IMR-90 (cell line): ENCODE results near the gene SRSF3. TPM values are rescaled to one million over a fixed set of nuclear protein-coding genes. Genes with fewer than 3 reads are reported as not detected.

ENCODE experiments used
- ATAC-seq: fragments of 200-7000 bp; cut with Tn5 transposase; 2 replicates; pipeline ENCODE4 v1.9.1; 2020; ENCODE audit warnings: low read depth, mild to moderate bottlenecking, moderate library complexity
- BruUV-seq: library from RNA; stranded (reverse); fragments of 400-500 nt; replicated peaks from 2 replicates; lab custom pipeline; 2021; lab: Mats Ljungman, UMichigan
- CTCF ChIA-PET: fragments of 300-600 bp; formaldehyde crosslinking; extraction: SDS; loops from one replicate; lab custom pipeline; 2021; ENCODE audit warnings: antibody characterized with exemption; lab: Yijun Ruan, JAX
- POLR2A ChIA-PET: fragments of 300-600 bp; sonication (Branson Sonifier 250); formaldehyde crosslinking; loops from one replicate; lab custom pipeline; 2022; ENCODE audit warnings: antibody characterized with exemption; ENCODE audit not compliant: unreplicated experiment; lab: Charles Lee
- DNase-seq: peaks from one replicate; pipeline ENCODE4 v3.0.0; 2013
- H2AFZ ChIP-seq: replicated peaks from 2 replicates; pipeline ENCODE3; 2013; ENCODE audit warnings: low read length, mild to moderate bottlenecking; ENCODE audit not compliant: poor library complexity
- H2AK5ac ChIP-seq: 2 replicates; pipeline ENCODE4 v1.6.1; 2013; ENCODE audit warnings: low read depth, low read length, inconsistent platforms
- H2AK9ac ChIP-seq: replicated peaks from 2 replicates; pipeline ENCODE3; 2013; ENCODE audit warnings: mild to moderate bottlenecking, low read depth, low read length, moderate library complexity; ENCODE audit not compliant: poor library complexity
- H2BK120ac ChIP-seq: 2 replicates; pipeline ENCODE4 v1.6.1; 2013; ENCODE audit warnings: low read depth, low read length, inconsistent platforms
- H2BK15ac ChIP-seq: 3 replicates; pipeline ENCODE4 v1.6.1; 2013; ENCODE audit warnings: low read depth, low read length, inconsistent platforms
- H2BK20ac ChIP-seq: 2 replicates; pipeline ENCODE4 v1.6.1; 2013; ENCODE audit warnings: low read depth, mild to moderate bottlenecking, inconsistent platforms, low read length, moderate library complexity
- H2BK5ac ChIP-seq: 2 replicates; pipeline ENCODE4 v1.6.1; 2013; ENCODE audit warnings: mild to moderate bottlenecking, low read depth, low read length, inconsistent platforms; ENCODE audit not compliant: poor library complexity, severe bottlenecking
- H3K14ac ChIP-seq: replicated peaks from 2 replicates; pipeline ENCODE4 v1.6.1; 2013; ENCODE audit warnings: low read depth, low read length, inconsistent platforms
- H3K18ac ChIP-seq: 2 replicates; pipeline ENCODE4 v1.6.1; 2013; ENCODE audit warnings: low read depth, low read length, control low read depth
- H3K23ac ChIP-seq: 2 replicates; pipeline ENCODE4 v1.6.1; 2013; ENCODE audit warnings: low read depth, low read length, inconsistent platforms
- H3K27ac ChIP-seq: 2 replicates; pipeline ENCODE4 v1.5.1; 2013; ENCODE audit warnings: mild to moderate bottlenecking, control low read depth, low read length; ENCODE audit not compliant: insufficient read depth
- H3K27me3 ChIP-seq: 2 replicates; pipeline ENCODE4 v1.6.1; 2013; ENCODE audit warnings: low read length; ENCODE audit not compliant: control insufficient read depth, insufficient read depth
- H3K36me3 ChIP-seq: 2 replicates; pipeline ENCODE4 v1.6.1; 2013; ENCODE audit warnings: low read length, mixed read lengths; ENCODE audit not compliant: control insufficient read depth, insufficient read depth
- H3K4ac ChIP-seq: 2 replicates; pipeline ENCODE4 v1.6.1; 2013; ENCODE audit warnings: low read depth, low read length, inconsistent platforms
- H3K4me1 ChIP-seq: 2 replicates; pipeline ENCODE4 v1.6.1; 2013; ENCODE audit warnings: low read length, mixed read lengths; ENCODE audit not compliant: control insufficient read depth, insufficient read depth
- H3K4me2 ChIP-seq: 2 replicates; pipeline ENCODE4 v1.6.1; 2013; ENCODE audit warnings: low read depth, mild to moderate bottlenecking, control low read depth, low read length, moderate library complexity
- H3K4me3 ChIP-seq: 2 replicates; pipeline ENCODE4 v1.5.1; 2013; ENCODE audit warnings: low read depth, mild to moderate bottlenecking, control low read depth, low read length, moderate library complexity; ENCODE audit not compliant: insufficient read depth
- H3K56ac ChIP-seq: 2 replicates; pipeline ENCODE4 v1.6.1; 2013; ENCODE audit warnings: low read length, inconsistent platforms; ENCODE audit not compliant: insufficient read depth; ENCODE audit errors: extremely low read depth
- H3K79me1 ChIP-seq, 2 experiments: 2 replicates each; pipeline ENCODE4 v1.6.1; 2013; ENCODE audit warnings: low read length in 2 of 2, inconsistent platforms in 1 of 2, low read depth in 1 of 2
- H3K9ac ChIP-seq: 2 replicates; pipeline ENCODE4 v1.6.1; 2013; ENCODE audit warnings: low read depth, low read length, control low read depth
- H3K9me1 ChIP-seq: 2 replicates; pipeline ENCODE4 v1.6.1; 2013; ENCODE audit warnings: low read length, inconsistent platforms; ENCODE audit not compliant: insufficient read depth
- H3K9me3 ChIP-seq: 2 replicates; pipeline ENCODE4 v1.6.1; 2013; ENCODE audit warnings: low read length; ENCODE audit not compliant: control insufficient read depth, insufficient read depth
- H4K20me1 ChIP-seq: 2 replicates; pipeline ENCODE4 v1.6.1; 2013; ENCODE audit warnings: low read length, inconsistent platforms; ENCODE audit not compliant: insufficient read depth
- H4K5ac ChIP-seq: 2 replicates; pipeline ENCODE4 v1.6.1; 2013; ENCODE audit warnings: mild to moderate bottlenecking, low read depth, low read length, control low read depth
- H4K8ac ChIP-seq, 2 experiments: 2 replicates each; pipeline ENCODE4 v1.6.1; 2013; ENCODE audit warnings: low read depth in 2 of 2, low read length in 2 of 2, control low read depth in 1 of 2, inconsistent platforms in 1 of 2
- H4K91ac ChIP-seq: 2 replicates; pipeline ENCODE4 v1.6.1; 2013; ENCODE audit warnings: low read depth, low read length, inconsistent platforms; ENCODE audit not compliant: insufficient read depth
- BHLHE40 ChIP-seq: fragments of 150-350 bp; IDR thresholded peaks from 2 replicates; pipeline ENCODE4 v1.6.1; 2016; ENCODE audit warnings: mild to moderate bottlenecking, low read depth, low read length
- CEBPB ChIP-seq: IDR thresholded peaks from 2 replicates; pipeline ENCODE4 v1.6.1; 2012; ENCODE audit warnings: low read depth, low read length, improper control_type of control experiment
- CHD1 ChIP-seq: IDR thresholded peaks from 2 replicates; pipeline ENCODE4 v1.6.1; 2012; ENCODE audit warnings: low read depth, low read length, improper control_type of control experiment
- CTCF ChIP-seq: conservative IDR thresholded peaks from 2 replicates; pipeline ENCODE4 v1.5.1; 2012; ENCODE audit warnings: mild to moderate bottlenecking, low read depth, low read length, improper control_type of control experiment
- ELK1 ChIP-seq: fragments of 150-350 bp; IDR thresholded peaks from 2 replicates; pipeline ENCODE4 v1.6.1; 2016; ENCODE audit warnings: low read depth, mild to moderate bottlenecking, low read length, moderate library complexity, borderline replicate concordance
- FOS ChIP-seq: fragments of 150-350 bp; IDR thresholded peaks from 2 replicates; pipeline ENCODE4 v1.6.1; 2016; ENCODE audit warnings: low read depth, low read length
- MAFK ChIP-seq: IDR thresholded peaks from 2 replicates; pipeline ENCODE4 v1.6.1; 2012; ENCODE audit warnings: low read depth, low read length, improper control_type of control experiment
- MXI1 ChIP-seq: IDR thresholded peaks from 2 replicates; pipeline ENCODE4 v1.6.1; 2012; ENCODE audit warnings: low read depth, mild to moderate bottlenecking, low read length, moderate library complexity, borderline replicate concordance
- NFE2L2 ChIP-seq: fragments of 150-350 bp; IDR thresholded peaks from 2 replicates; pipeline ENCODE4 v1.6.1; 2016; ENCODE audit warnings: low read depth, mild to moderate bottlenecking, low read length
- POLR2A ChIP-seq: IDR thresholded peaks from 2 replicates; pipeline ENCODE4 v1.6.1; 2012; ENCODE audit warnings: mild to moderate bottlenecking, low read depth, low read length
- RFX5 ChIP-seq: IDR thresholded peaks from 2 replicates; pipeline ENCODE4 v1.8.0; 2012; ENCODE audit warnings: low read depth, mild to moderate bottlenecking, low read length, moderate library complexity
- SMC3 ChIP-seq: fragments of 150-350 bp; IDR thresholded peaks from 2 replicates; pipeline ENCODE4 v1.6.1; 2016; ENCODE audit warnings: low read depth, mild to moderate bottlenecking, antibody characterized with exemption, low read length, moderate library complexity
- WGBS, 2 experiments: methylation state at CpG; one replicate each; pipeline versions ENCODE4 v1.1.5 to v1.1.7; 2013; ENCODE audit warnings: missing lambda C conversion rate in 2 of 2; ENCODE audit not compliant: insufficient read length in 1 of 2; ENCODE audit errors: extremely low coverage in 2 of 2; 5-methylcytosine and 5-hydroxymethylcytosine counted together
- dilution Hi-C: fragments of 300-500 bp; cut with HindIII; formaldehyde crosslinking; loops from one replicate; pipeline ENCODE4 v1.14.3; 2018; ENCODE audit warnings: low sequenced_read_pairs; ENCODE audit not compliant: unreplicated experiment
- in situ Hi-C: fragments of 300-500 bp; cut with MboI; formaldehyde crosslinking; loops from 3 replicates; pipeline ENCODE4 v1.14.3; 2019; ENCODE audit warnings: low sequenced_read_pairs, inconsistent platforms, mixed read lengths
- intact Hi-C: fragments of 100-400 bp; cut with micrococcal nuclease; formaldehyde crosslinking; loops from 2 replicates; pipeline ENCODE4 v1.10.0; 2022
- polyA plus RNA-seq, 3 experiments: library from polyadenylated mRNA; depleted of rRNA; stranded (reverse); fragments of >200 nt; gene quantifications; 2 replicates each; pipeline ENCODE4 v1.2.3, GENCODE V29; 2012; ENCODE audit warnings: low replicate concordance in 1 of 3
- total RNA-seq: library from RNA; depleted of rRNA; stranded (reverse); fragments of >200 nt; gene quantifications from 2 replicates; pipeline ENCODE4 v1.2.3, GENCODE V29; 2012

The SRSF3 gene
- total and polyA plus RNA-seq, 2 of the 4 experiments (the other 2 are of a cell fraction): 237 to 297 TPM

DNA sequence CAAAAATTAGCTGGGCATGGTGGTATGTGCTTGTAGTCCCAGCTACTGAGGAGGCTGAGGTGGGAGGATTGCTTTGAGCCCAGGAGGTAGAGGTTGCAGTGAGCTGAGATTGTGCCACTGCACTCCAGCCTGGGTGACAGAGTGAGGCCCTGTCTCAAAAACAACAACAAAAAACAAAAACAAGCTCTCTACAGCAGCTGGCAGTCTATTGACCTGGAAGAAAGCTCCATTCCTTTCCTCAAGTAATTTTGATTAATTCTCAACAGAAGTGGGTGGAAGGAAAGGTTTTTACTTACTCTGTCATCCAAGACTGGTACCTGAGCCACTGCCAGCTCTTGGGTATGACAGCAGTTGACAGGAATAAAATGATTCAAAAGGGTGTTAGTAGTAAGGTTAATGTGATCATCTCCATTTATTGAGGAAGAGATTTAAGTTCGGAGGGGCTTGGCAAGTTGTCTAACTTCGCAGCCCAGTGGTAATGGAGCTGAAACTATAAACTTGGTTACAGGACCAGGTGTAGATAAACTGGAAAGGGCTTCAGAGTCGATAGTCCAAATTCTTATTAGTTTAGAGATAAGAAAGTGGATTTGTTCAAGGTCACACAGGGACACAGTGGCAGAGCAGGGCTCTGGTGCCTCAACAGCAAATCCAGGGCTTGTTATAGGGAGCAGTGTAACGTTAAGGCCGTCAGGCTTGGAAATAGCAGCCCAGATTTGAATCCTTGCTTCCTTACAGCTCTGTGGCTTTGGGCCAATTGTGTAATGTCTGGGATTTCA is 14.8 kb downstream of the SRSF3 start (continued):
- TF ChIP-seq CTCF: no peak

DNA sequence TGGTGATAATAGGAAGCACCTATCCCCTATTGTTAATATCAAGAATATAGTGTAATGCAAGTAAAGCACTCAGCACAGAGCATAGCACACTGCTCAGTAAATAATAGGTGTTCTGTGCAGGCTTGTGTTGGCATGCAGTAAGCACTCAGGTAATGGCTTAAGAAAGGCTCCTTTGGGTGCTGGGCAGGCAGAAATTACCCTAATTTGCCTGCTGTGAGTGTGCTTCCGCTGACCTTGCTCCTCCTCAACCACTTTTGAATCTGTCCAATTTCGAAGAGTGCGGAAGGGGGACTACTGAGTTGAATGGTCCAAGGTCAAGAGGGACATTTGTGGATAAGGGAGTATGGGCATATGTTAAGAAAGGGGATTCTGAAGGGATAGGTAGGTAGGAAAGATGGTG is 15.4 kb downstream of the SRSF3 start:
- no peak overlapping the region for H2BK120ac ChIP-seq
- H3K9ac ChIP-seq: no peak overlapping the region
- no peak overlapping the region for H2AK9ac ChIP-seq
- H3K36me3 ChIP-seq: peaks cover 50% of the 10 kb centered on the region
- H4K5ac ChIP-seq: no peak overlapping the region
- peaks cover 9% of the 10 kb centered on the region; the same call in 1 of the 2 replicates for H3K4me1 ChIP-seq
- H3K23ac ChIP-seq: no peak overlapping the region
- dilution Hi-C loops: no loop called here
- no peak overlapping the region for H3K27ac ChIP-seq
- no peak overlapping the region for H3K4me2 ChIP-seq
- no peak overlapping the region for H3K4me3 ChIP-seq
- H3K9me3 ChIP-seq: no peaks in the 10 kb centered on the region
- no peak overlapping the region for H2BK15ac ChIP-seq
- H3K14ac ChIP-seq: no peak overlapping the region
- no peak overlapping the region for H3K4ac ChIP-seq
- 0 out of 4 replicates have a peak overlapping the region, but pooled peaks of 1 of the 2 experiments have one; percentile 5 for H4K8ac ChIP-seq
- intact Hi-C loops: no loop called here
- H2BK5ac ChIP-seq: no peak overlapping the region
- DNase-seq: no peak
- peaks cover 26 to 53% of the 10 kb centered on the region in 2 experiments for H3K79me1 ChIP-seq
- H3K56ac ChIP-seq: no peak overlapping the region
- ChIA-PET POLR2A (interaction anchor here (0.6 kb wide), 2 partner anchors 9 to 50 kb away, joined by 4 read pairs; no protein-coding TSS in a partner anchor), CTCF (interaction anchor here (0.6 to 1.7 kb wide), 4 partner anchors 45 to 170 kb away, joined by 3 to 6 read pairs (median 4); no protein-coding TSS in a partner anchor)
- WGBS, 2 experiments: 100% methylated on average over 2 of the region's 3 CpGs; no CpG with 5 or more reads in 1 of the 2 experiments
- H2AFZ ChIP-seq: no peak overlapping the region
- H2AK5ac ChIP-seq: no peak overlapping the region
- H4K20me1 ChIP-seq: peaks cover 75% of the 10 kb centered on the region
- 0 out of 2 replicates have a peak, but pooled peaks have one; percentile 2 for ATAC-seq
- in situ Hi-C loops: no loop called here
- no peak overlapping the region for H2BK20ac ChIP-seq
- no peak overlapping the region for H3K18ac ChIP-seq
- BruUV-seq: no TSS peak
- no peaks in the 10 kb centered on the region for H3K27me3 ChIP-seq
- H3K9me1 ChIP-seq: peaks cover 9% of the 10 kb centered on the region; the same call in 1 of the 2 replicates
- H4K91ac ChIP-seq: no peak overlapping the region
- TF ChIP-seq MXI1 (no peak), MAFK (no peak), POLR2A (no peak), ELK1 (no peak), FOS (no peak), BHLHE40 (no peak), CHD1 (no peak), RFX5 (no peak), CEBPB (no peak), NFE2L2 (no peak), SMC3 (no peak)
